Adrenal gland (tissue), 5 donors: Measurements from ENCODE around the gene ATP1B3.

Experiments
- POLR2A ChIP-seq, 2 donors: fragments of 450-650 bp; IDR thresholded peaks; one replicate each; pipeline ENCODE4 v1.6.1; 2017; ENCODE audit warnings: antibody characterized with exemption in 2 of 2, mild to moderate bottlenecking in 2 of 2, moderate library complexity in 1 of 2
- TF ChIP-seq, protein P1 (sequence below), 6 experiments: fragments of 450-650 bp in 4 of 6; fragments of 200-600 bp in 2 of 6; sonication (generic) in 1 of 6; IDR thresholded peaks; 1 replicate in 5 of 6; 2 replicates in 1 of 6; pipeline versions ENCODE4 v1.5.1 to v1.8.0; 2016 to 2021; ENCODE audit warnings: antibody characterized with exemption in 6 of 6, mild to moderate bottlenecking in 2 of 6, moderate library complexity in 1 of 6
- donor health status: DM: no; HTN: no; CAD: no.

DNA sequence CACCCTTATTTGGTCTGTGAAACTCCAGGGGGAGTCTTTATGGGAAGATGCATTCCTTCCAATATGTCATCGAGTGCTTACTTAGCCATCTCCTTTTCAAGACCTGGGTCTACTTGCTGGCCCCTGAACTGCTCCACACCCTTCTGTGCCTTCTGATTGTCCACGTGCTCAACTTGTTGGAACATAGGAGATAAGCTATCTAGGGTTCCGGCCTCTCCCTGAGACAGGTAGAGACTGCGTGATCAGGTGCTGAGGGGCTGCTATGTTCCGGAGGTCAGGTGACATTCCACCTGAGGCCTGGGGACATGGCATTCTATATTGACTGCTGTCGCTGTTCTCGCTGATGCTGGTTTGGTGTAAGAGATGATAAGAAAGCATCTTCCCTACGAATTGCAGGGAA lies 65.6 kb downstream of the ATP1B3 start:
- TF ChIP-seq, protein P1, sequence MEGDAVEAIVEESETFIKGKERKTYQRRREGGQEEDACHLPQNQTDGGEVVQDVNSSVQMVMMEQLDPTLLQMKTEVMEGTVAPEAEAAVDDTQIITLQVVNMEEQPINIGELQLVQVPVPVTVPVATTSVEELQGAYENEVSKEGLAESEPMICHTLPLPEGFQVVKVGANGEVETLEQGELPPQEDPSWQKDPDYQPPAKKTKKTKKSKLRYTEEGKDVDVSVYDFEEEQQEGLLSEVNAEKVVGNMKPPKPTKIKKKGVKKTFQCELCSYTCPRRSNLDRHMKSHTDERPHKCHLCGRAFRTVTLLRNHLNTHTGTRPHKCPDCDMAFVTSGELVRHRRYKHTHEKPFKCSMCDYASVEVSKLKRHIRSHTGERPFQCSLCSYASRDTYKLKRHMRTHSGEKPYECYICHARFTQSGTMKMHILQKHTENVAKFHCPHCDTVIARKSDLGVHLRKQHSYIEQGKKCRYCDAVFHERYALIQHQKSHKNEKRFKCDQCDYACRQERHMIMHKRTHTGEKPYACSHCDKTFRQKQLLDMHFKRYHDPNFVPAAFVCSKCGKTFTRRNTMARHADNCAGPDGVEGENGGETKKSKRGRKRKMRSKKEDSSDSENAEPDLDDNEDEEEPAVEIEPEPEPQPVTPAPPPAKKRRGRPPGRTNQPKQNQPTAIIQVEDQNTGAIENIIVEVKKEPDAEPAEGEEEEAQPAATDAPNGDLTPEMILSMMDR (IDR thresholded peaks at IDR 0.05): no peak
- TF ChIP-seq POLR2A (IDR thresholded peaks at IDR 0.05): no peak
